H9 (cell line): ENCODE data around the gene CAMTA1. TPM values are rescaled to one million over a fixed set of nuclear protein-coding genes. Genes with fewer than 3 reads are reported as not detected.

Experiments used
- DNase-seq: peaks from one replicate; pipeline ENCODE4 v3.0.0-alpha.2; 2017
- H2AFZ ChIP-seq: one replicate; pipeline ENCODE4 v1.6.1; 2013; ENCODE audit warnings: mild to moderate bottlenecking, low read length, control low read depth, moderate library complexity
- H2AK5ac ChIP-seq: 2 replicates; pipeline ENCODE4 v1.6.1; 2013; ENCODE audit warnings: low read length, control low read depth, mixed read lengths; ENCODE audit not compliant: insufficient read length
- H2BK120ac ChIP-seq: one replicate; pipeline ENCODE4 v1.6.1; 2013; ENCODE audit warnings: low read depth, mild to moderate bottlenecking, low read length, control low read depth, inconsistent platforms; ENCODE audit not compliant: poor library complexity, severe bottlenecking
- H2BK12ac ChIP-seq: 2 replicates; pipeline ENCODE4 v1.6.1; 2013; ENCODE audit warnings: low read length, control low read depth, mixed read lengths, low read depth; ENCODE audit not compliant: insufficient read length
- H2BK15ac ChIP-seq: 2 replicates; pipeline ENCODE4 v1.6.1; 2013; ENCODE audit warnings: low read depth, low read length, control low read depth
- H2BK20ac ChIP-seq: one replicate; pipeline ENCODE4 v1.6.1; 2013; ENCODE audit warnings: low read depth, mild to moderate bottlenecking, low read length, control low read depth, inconsistent platforms; ENCODE audit not compliant: poor library complexity, severe bottlenecking
- H2BK5ac ChIP-seq: 2 replicates; pipeline ENCODE4 v1.6.1; 2013; ENCODE audit warnings: low read length, control low read depth, mixed read lengths; ENCODE audit not compliant: insufficient read length
- H3K14ac ChIP-seq: 2 replicates; pipeline ENCODE4 v1.6.1; 2013; ENCODE audit warnings: low read length, control low read depth; ENCODE audit not compliant: insufficient read depth
- H3K18ac ChIP-seq: 2 replicates; pipeline ENCODE4 v1.6.1; 2013; ENCODE audit warnings: low read depth, mild to moderate bottlenecking, mixed read lengths, low read length, control low read depth; ENCODE audit not compliant: insufficient read length
- H3K23ac ChIP-seq: 2 replicates; pipeline ENCODE4 v1.6.1; 2013; ENCODE audit warnings: low read length, control low read depth, mixed read lengths, low read depth; ENCODE audit not compliant: insufficient read length
- H3K23me2 ChIP-seq: 2 replicates; pipeline ENCODE4 v1.6.1; 2013; ENCODE audit warnings: low read depth, mild to moderate bottlenecking, mixed read lengths, low read length, control low read depth; ENCODE audit not compliant: insufficient read length, poor library complexity, severe bottlenecking
- H3K27ac ChIP-seq: 2 replicates; pipeline ENCODE4 v1.5.1; 2013; ENCODE audit warnings: low read length, control low read depth, mixed read lengths, low read depth; ENCODE audit not compliant: insufficient read length
- H3K27me3 ChIP-seq: 2 replicates; pipeline ENCODE4 v1.6.1; 2013; ENCODE audit warnings: low read length, control low read depth, inconsistent platforms; ENCODE audit not compliant: insufficient read depth
- H3K4ac ChIP-seq: 2 replicates; pipeline ENCODE4 v1.6.1; 2013; ENCODE audit warnings: low read depth, mild to moderate bottlenecking, control low read depth, inconsistent platforms, low read length, moderate library complexity
- H3K4me1 ChIP-seq: 2 replicates; pipeline ENCODE4 v1.6.1; 2013; ENCODE audit warnings: low read length, control low read depth, inconsistent platforms; ENCODE audit not compliant: insufficient read depth
- H3K4me2 ChIP-seq: 2 replicates; pipeline ENCODE4 v1.6.1; 2013; ENCODE audit warnings: low read length, control low read depth, mixed read lengths; ENCODE audit not compliant: insufficient read length, insufficient read depth
- H3K56ac ChIP-seq: 2 replicates; pipeline ENCODE4 v1.6.1; 2013; ENCODE audit warnings: low read depth, mild to moderate bottlenecking, mixed read lengths, low read length, control low read depth; ENCODE audit not compliant: insufficient read length
- H3K79me1 ChIP-seq: 2 replicates; pipeline ENCODE4 v1.6.1; 2013; ENCODE audit warnings: low read depth, mild to moderate bottlenecking, moderate library complexity, low read length, control low read depth, inconsistent platforms; ENCODE audit not compliant: insufficient read depth, poor library complexity, severe bottlenecking
- H3K79me2 ChIP-seq: 2 replicates; pipeline ENCODE4 v1.6.1; 2013; ENCODE audit warnings: low read length, control low read depth, inconsistent platforms; ENCODE audit not compliant: insufficient read depth
- H3K9ac ChIP-seq: 2 replicates; pipeline ENCODE4 v1.6.1; 2013; ENCODE audit warnings: low read length, control low read depth, mixed read lengths; ENCODE audit not compliant: insufficient read length; ENCODE audit errors: extremely low read depth
- H3K9me3 ChIP-seq: one replicate; pipeline ENCODE4 v1.6.1; 2013; ENCODE audit warnings: low read depth, low read length, inconsistent platforms; ENCODE audit not compliant: control insufficient read depth
- H3T11ph ChIP-seq: one replicate; pipeline ENCODE4 v1.6.1; 2013; ENCODE audit warnings: mild to moderate bottlenecking, low read length, control low read depth, inconsistent platforms
- H4K20me1 ChIP-seq: one replicate; pipeline ENCODE4 v1.6.1; 2013; ENCODE audit not compliant: control insufficient read depth, insufficient read length, insufficient read depth
- H4K5ac ChIP-seq: 2 replicates; pipeline ENCODE4 v1.6.1; 2013; ENCODE audit warnings: low read depth, mild to moderate bottlenecking, mixed read lengths, low read length, control low read depth; ENCODE audit not compliant: insufficient read length
- H4K8ac ChIP-seq: replicated peaks from 2 replicates; pipeline ENCODE4 v1.6.1; 2013; ENCODE audit warnings: low read length, control low read depth, mixed read lengths, low read depth; ENCODE audit not compliant: insufficient read length
- H4K91ac ChIP-seq: 2 replicates; pipeline ENCODE4 v1.6.1; 2013; ENCODE audit warnings: low read depth, mild to moderate bottlenecking, moderate library complexity, mixed read lengths, low read length, control low read depth; ENCODE audit not compliant: insufficient read length
- H3K27ac Mint-ChIP-seq, 3 experiments: 2 replicates in 2 of 3; 3 replicates in 1 of 3; pipeline ENCODE4 v1.8.0; 2020 to 2021; ENCODE audit warnings: mixed read lengths in 3 of 3, mild to moderate bottlenecking in 1 of 3, moderate library complexity in 1 of 3
- H3K27me3 Mint-ChIP-seq: 2 replicates; pipeline ENCODE4 v1.8.0; 2021; ENCODE audit warnings: low read depth, mild to moderate bottlenecking, moderate library complexity, mixed read lengths
- H3K36me3 Mint-ChIP-seq, 3 experiments: 2 replicates in 2 of 3; 3 replicates in 1 of 3; pipeline ENCODE4 v1.8.0; 2020 to 2021; ENCODE audit warnings: low read depth in 3 of 3, mixed read lengths in 3 of 3; ENCODE audit not compliant: insufficient read depth in 1 of 3
- H3K4me1 Mint-ChIP-seq, 2 experiments: 2 replicates each; pipeline ENCODE4 v1.8.0; 2020; ENCODE audit warnings: mixed read lengths in 2 of 2
- H3K4me3 Mint-ChIP-seq, 2 experiments: 2 replicates in 1 of 2; 3 replicates in 1 of 2; pipeline ENCODE4 v1.8.0; 2020 to 2021; ENCODE audit warnings: mild to moderate bottlenecking in 2 of 2, mixed read lengths in 2 of 2, moderate library complexity in 1 of 2
- H3K9me3 Mint-ChIP-seq, 2 experiments: 2 replicates in 1 of 2; 3 replicates in 1 of 2; pipeline ENCODE4 v1.8.0; 2020; ENCODE audit warnings: mild to moderate bottlenecking in 2 of 2, mixed read lengths in 2 of 2, moderate library complexity in 1 of 2
- CTCF ChIP-seq: fragments of 200-600 bp; sonication (generic); conservative IDR thresholded peaks from 3 replicates; pipeline ENCODE4 v1.8.0; 2021; ENCODE audit warnings: antibody characterized with exemption, mild to moderate bottlenecking
- WGBS: extraction: QIAGEN DNeasy Blood & Tissue Kit; methylation state at CpG from one replicate; pipeline ENCODE4 v1.1.7; 2013; ENCODE audit warnings: missing lambda C conversion rate, low lambda C conversion rate, mixed read lengths; ENCODE audit not compliant: insufficient read length; ENCODE audit errors: extremely low coverage; 5-methylcytosine and 5-hydroxymethylcytosine counted together
- total RNA-seq: library from RNA; stranded (reverse); gene quantifications from 2 replicates; pipeline ENCODE4 v1.2.1, GENCODE V29; 2021

CAMTA1 gene
- total RNA-seq, 1 experiment from 2014 or later: 115 TPM

- Histone ChIP-seq H3K79me1 (no peaks in the 10 kb centered on the region), H4K8ac (no peak overlapping the region), H3K56ac (no peak overlapping the region), H2BK12ac (no peak overlapping the region), H3K14ac (no peak overlapping the region), H4K91ac (no peak overlapping the region), H2AFZ (no peak overlapping the region), H3K23me2 (no peaks in the 10 kb centered on the region), H2BK20ac (no peak overlapping the region), H3K27ac (no peak overlapping the region), H3K9me3 (no peaks in the 10 kb centered on the region), H2AK5ac (no peak overlapping the region), H3T11ph (no peak overlapping the region), H3K18ac (no peak overlapping the region), H2BK5ac (no peak overlapping the region), H3K23ac (no peak overlapping the region), H2BK120ac (no peak overlapping the region), H3K4me2 (no peak overlapping the region), H3K9ac (no peak overlapping the region), H3K4ac (no peak overlapping the region), H3K4me1 (no peaks in the 10 kb centered on the region), H4K5ac (no peak overlapping the region), H4K20me1 (no peaks in the 10 kb centered on the region), H3K79me2 (no peaks in the 10 kb centered on the region), H2BK15ac (no peak overlapping the region), H3K27me3 (no peaks in the 10 kb centered on the region)
- peak; percentile 1 for DNase-seq
- Mint-ChIP-seq H3K27ac (no peak overlapping the region), H3K9me3 (peaks cover 0 to 3% of the 10 kb centered on the region in 2 experiments; a peak in 2 of 5 replicates), H3K4me1 (peaks cover 23 to 44% of the 10 kb centered on the region in 2 experiments), H3K27me3 (peaks cover 3% of the 10 kb centered on the region; the same call in 1 of the 2 replicates), H3K4me3 (no peak overlapping the region), H3K36me3 (no peaks in the 10 kb centered on the region)
- no CpG with 5 or more reads among the region's 1 CpG for WGBS
- no peak for TF ChIP-seq CTCF
These were observed 260.6 kb downstream of the CAMTA1 start for GRCh38 chr1:7045897-7046296.
